ENCODE data around the gene FRYL.

The FRYL gene

DNA sequence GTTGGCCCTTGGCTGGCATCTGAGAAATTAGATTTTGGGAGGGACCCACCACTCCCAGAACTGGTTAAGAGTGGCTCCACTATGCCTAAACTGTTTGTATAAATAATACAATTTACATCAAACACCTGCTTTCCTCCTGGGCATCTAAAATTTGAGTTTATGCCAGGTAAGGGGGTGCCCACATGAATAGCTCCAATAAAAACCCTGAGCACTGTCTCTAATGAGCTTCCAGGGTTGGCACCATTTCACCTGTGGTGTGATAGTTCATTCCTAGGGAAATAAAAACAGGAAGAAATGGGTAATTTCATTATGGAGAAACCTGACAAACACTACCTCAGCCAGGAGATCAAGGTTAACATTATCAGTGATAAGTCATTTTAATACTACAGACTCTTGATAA lies 119.7 kb downstream of the FRYL start:
- no peaks in the 10 kb centered on the region for H3K4me1 Mint-ChIP-seq
- peaks cover 5% of the 10 kb centered on the region for H3K9me3 Mint-ChIP-seq
- H3K36me3 Mint-ChIP-seq (ENCODE audit: low read depth), result peaks cover 18% of the 10 kb centered on the region
- no peak overlapping the region for H3K27ac Mint-ChIP-seq
- TF ChIP-seq, protein P1, sequence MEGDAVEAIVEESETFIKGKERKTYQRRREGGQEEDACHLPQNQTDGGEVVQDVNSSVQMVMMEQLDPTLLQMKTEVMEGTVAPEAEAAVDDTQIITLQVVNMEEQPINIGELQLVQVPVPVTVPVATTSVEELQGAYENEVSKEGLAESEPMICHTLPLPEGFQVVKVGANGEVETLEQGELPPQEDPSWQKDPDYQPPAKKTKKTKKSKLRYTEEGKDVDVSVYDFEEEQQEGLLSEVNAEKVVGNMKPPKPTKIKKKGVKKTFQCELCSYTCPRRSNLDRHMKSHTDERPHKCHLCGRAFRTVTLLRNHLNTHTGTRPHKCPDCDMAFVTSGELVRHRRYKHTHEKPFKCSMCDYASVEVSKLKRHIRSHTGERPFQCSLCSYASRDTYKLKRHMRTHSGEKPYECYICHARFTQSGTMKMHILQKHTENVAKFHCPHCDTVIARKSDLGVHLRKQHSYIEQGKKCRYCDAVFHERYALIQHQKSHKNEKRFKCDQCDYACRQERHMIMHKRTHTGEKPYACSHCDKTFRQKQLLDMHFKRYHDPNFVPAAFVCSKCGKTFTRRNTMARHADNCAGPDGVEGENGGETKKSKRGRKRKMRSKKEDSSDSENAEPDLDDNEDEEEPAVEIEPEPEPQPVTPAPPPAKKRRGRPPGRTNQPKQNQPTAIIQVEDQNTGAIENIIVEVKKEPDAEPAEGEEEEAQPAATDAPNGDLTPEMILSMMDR (IDR thresholded peaks at IDR 0.05), result no peak
- H3K27me3 Mint-ChIP-seq (ENCODE audit: low read depth, poor library complexity), result no peaks in the 10 kb centered on the region
- H3K4me3 Mint-ChIP-seq, result no peak overlapping the region
- no peak for DNase-seq

DNA sequence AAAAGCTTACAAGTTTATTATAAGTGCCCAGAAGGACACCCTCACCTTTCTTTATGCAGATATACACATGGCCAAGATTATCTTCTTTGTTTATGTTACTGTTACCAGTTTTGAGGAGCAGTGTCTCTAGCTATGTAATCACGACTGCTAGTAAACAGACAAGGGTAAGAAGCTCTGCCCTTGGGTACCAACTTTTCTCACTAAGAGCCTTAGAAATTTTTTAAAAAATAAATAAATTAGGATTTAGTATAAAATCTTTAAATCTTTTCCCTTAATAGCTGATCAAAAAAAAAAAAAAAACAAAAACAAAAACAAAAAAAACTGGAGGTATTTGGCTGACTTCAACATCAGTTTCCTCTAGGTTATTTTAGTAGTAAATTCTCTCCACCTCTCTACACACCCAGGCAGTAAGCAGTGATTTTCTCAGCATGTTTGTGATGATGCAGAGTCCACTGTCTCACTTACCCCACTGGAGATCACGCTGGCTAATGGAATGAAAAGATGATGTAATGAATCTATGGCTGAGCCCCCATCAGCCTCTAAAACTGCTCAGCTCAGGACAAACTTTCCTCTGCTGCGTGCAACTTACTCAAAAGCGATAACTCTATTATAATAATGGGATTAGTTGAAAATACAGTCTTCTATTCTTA lies 125.9 kb downstream of the FRYL start:
- Mint-ChIP-seq H3K36me3 (ENCODE audit: low read depth) (no peaks in the 10 kb centered on the region), H3K4me3 (no peak overlapping the region), H3K27me3 (ENCODE audit: low read depth, poor library complexity) (peaks cover 4% of the 10 kb centered on the region), H3K4me1 (peaks cover 10% of the 10 kb centered on the region), H3K27ac (peak overlapping the region; percentile 74), H3K9me3 (no peaks in the 10 kb centered on the region)
- DNase-seq, result no peak
- TF ChIP-seq, protein P1 (IDR thresholded peaks at IDR 0.05), result no peak

GRCh38 chr4:48653217-48654014 lies 126.7 kb downstream of the FRYL start:
- Mint-ChIP-seq H3K27ac (no peak overlapping the region), H3K4me3 (no peak overlapping the region), H3K36me3 (ENCODE audit: low read depth) (no peaks in the 10 kb centered on the region), H3K27me3 (ENCODE audit: low read depth, poor library complexity) (peaks cover 4% of the 10 kb centered on the region), H3K9me3 (no peaks in the 10 kb centered on the region), H3K4me1 (peaks cover 10% of the 10 kb centered on the region)
- TF ChIP-seq, protein P1 (IDR thresholded peaks at IDR 0.05), result no peak
- DNase-seq, result peak; percentile 10

GRCh38 chr4:48651914-48652313 lies 128.2 kb downstream of the FRYL start:
- peaks cover 10% of the 10 kb centered on the region for H3K4me1 Mint-ChIP-seq
- H3K4me3 Mint-ChIP-seq, result no peak overlapping the region
- peaks cover 4% of the 10 kb centered on the region for H3K27me3 Mint-ChIP-seq (ENCODE audit: low read depth, poor library complexity)
- TF ChIP-seq, protein P1 (IDR thresholded peaks at IDR 0.05), result no peak
- no peaks in the 10 kb centered on the region for H3K36me3 Mint-ChIP-seq (ENCODE audit: low read depth)
- no peak for DNase-seq
- H3K9me3 Mint-ChIP-seq, result no peaks in the 10 kb centered on the region
- H3K27ac Mint-ChIP-seq, result no peak overlapping the region

DNA sequence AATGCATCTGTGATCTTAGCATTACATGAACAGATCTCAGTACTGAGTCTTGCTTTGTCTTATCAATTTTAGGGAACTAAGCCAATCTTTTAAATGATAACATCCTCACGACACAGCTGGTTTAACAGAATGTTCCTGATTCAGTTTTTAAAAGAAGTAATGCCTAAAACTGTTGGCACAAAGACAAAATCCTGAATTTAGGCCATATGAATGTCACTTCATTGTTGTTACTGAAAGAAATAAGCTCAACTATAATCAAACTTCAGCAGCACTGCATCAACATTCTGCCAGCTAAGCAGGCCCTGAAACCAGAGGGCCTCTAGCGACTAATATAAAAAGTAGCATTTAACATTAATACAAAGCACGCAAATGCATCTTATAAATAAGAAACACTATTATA lies 130.6 kb downstream of the FRYL start:
- no peak overlapping the region for H3K4me3 Mint-ChIP-seq
- no peaks in the 10 kb centered on the region for H3K9me3 Mint-ChIP-seq
- H3K27ac Mint-ChIP-seq, result no peak overlapping the region
- H3K4me1 Mint-ChIP-seq, result peaks cover 5% of the 10 kb centered on the region
- H3K27me3 Mint-ChIP-seq (ENCODE audit: low read depth, poor library complexity), result peaks cover 4% of the 10 kb centered on the region
- H3K36me3 Mint-ChIP-seq (ENCODE audit: low read depth), result no peaks in the 10 kb centered on the region
- TF ChIP-seq, protein P1 (IDR thresholded peaks at IDR 0.05), result no peak
- no peak for DNase-seq
